ENCODE data around the gene HEMGN.

HEMGN gene

GRCh38 chr9:97900738-97901565, 37.0 kb downstream of the HEMGN start:
- no peak overlapping the region for H3K4me3 ChIP-seq (ENCODE audit: low read depth, low read length)
- TF ChIP-seq CTCF (IDR thresholded peaks at IDR 0.05; ENCODE audit: control insufficient read depth, extremely low read depth, insufficient read depth): peak; percentile 80
- DNase-seq (ENCODE audit: low read depth): peak; percentile 62

- H3K4me3 ChIP-seq (ENCODE audit: low read depth, low read length): no peak overlapping the region
- no peak for TF ChIP-seq CTCF (IDR thresholded peaks at IDR 0.05; ENCODE audit: control insufficient read depth, extremely low read depth, insufficient read depth)
- no peak for DNase-seq (ENCODE audit: low read depth)
Measured at GRCh38 chr9:97900103-97900737, 37.8 kb downstream of the HEMGN start.

GRCh38 chr9:97895695-97896332, 42.2 kb downstream of the HEMGN start:
- H3K4me3 ChIP-seq (ENCODE audit: low read depth, low read length): no peak overlapping the region
- no peak for DNase-seq (ENCODE audit: low read depth)
- 0 out of 2 replicates have a peak, but pooled peaks have one; percentile 13 for TF ChIP-seq CTCF (IDR thresholded peaks at IDR 0.05; ENCODE audit: control insufficient read depth, extremely low read depth, insufficient read depth)

GRCh38 chr9:97895211-97895610, 42.8 kb downstream of the HEMGN start:
- H3K4me3 ChIP-seq (ENCODE audit: low read depth, low read length): no peak overlapping the region
- no peak for DNase-seq (ENCODE audit: low read depth)
- TF ChIP-seq CTCF (IDR thresholded peaks at IDR 0.05; ENCODE audit: control insufficient read depth, extremely low read depth, insufficient read depth): no peak

- no peak overlapping the region for H3K4me3 ChIP-seq (ENCODE audit: low read depth, low read length)
- no peak for DNase-seq (ENCODE audit: low read depth)
- no peak for TF ChIP-seq CTCF (IDR thresholded peaks at IDR 0.05; ENCODE audit: control insufficient read depth, extremely low read depth, insufficient read depth)
Measured at GRCh38 chr9:97892421-97892820, 45.6 kb downstream of the HEMGN start.

- no peak for DNase-seq (ENCODE audit: low read depth)
- no peak overlapping the region for H3K4me3 ChIP-seq (ENCODE audit: low read depth, low read length)
- TF ChIP-seq CTCF (IDR thresholded peaks at IDR 0.05; ENCODE audit: control insufficient read depth, extremely low read depth, insufficient read depth): no peak
Measured at GRCh38 chr9:97891736-97892135, 46.2 kb downstream of the HEMGN start.
